H9 (cell line): ENCODE results near the gene RUNDC3A. TPM values are rescaled to one million over a fixed set of nuclear protein-coding genes. Genes with fewer than 3 reads are reported as not detected.
A peak's percentile ranks its signal among the peaks of the same experiment; 100 is the strongest.

Experiments
- DNase-seq: peaks from one replicate; pipeline ENCODE4 v3.0.0-alpha.2; 2017
- H2AFZ ChIP-seq: one replicate; pipeline ENCODE4 v1.6.1; 2013; ENCODE audit warnings: mild to moderate bottlenecking, low read length, control low read depth, moderate library complexity
- H2AK5ac ChIP-seq: 2 replicates; pipeline ENCODE4 v1.6.1; 2013; ENCODE audit warnings: low read length, control low read depth, mixed read lengths; ENCODE audit not compliant: insufficient read length
- H2BK120ac ChIP-seq: one replicate; pipeline ENCODE4 v1.6.1; 2013; ENCODE audit warnings: low read depth, mild to moderate bottlenecking, low read length, control low read depth, inconsistent platforms; ENCODE audit not compliant: poor library complexity, severe bottlenecking
- H2BK12ac ChIP-seq: 2 replicates; pipeline ENCODE4 v1.6.1; 2013; ENCODE audit warnings: low read length, control low read depth, mixed read lengths, low read depth; ENCODE audit not compliant: insufficient read length
- H2BK15ac ChIP-seq: 2 replicates; pipeline ENCODE4 v1.6.1; 2013; ENCODE audit warnings: low read depth, low read length, control low read depth
- H2BK20ac ChIP-seq: one replicate; pipeline ENCODE4 v1.6.1; 2013; ENCODE audit warnings: low read depth, mild to moderate bottlenecking, low read length, control low read depth, inconsistent platforms; ENCODE audit not compliant: poor library complexity, severe bottlenecking
- H2BK5ac ChIP-seq: 2 replicates; pipeline ENCODE4 v1.6.1; 2013; ENCODE audit warnings: low read length, control low read depth, mixed read lengths; ENCODE audit not compliant: insufficient read length
- H3K14ac ChIP-seq: 2 replicates; pipeline ENCODE4 v1.6.1; 2013; ENCODE audit warnings: low read length, control low read depth; ENCODE audit not compliant: insufficient read depth
- H3K18ac ChIP-seq: 2 replicates; pipeline ENCODE4 v1.6.1; 2013; ENCODE audit warnings: low read depth, mild to moderate bottlenecking, mixed read lengths, low read length, control low read depth; ENCODE audit not compliant: insufficient read length
- H3K23ac ChIP-seq: 2 replicates; pipeline ENCODE4 v1.6.1; 2013; ENCODE audit warnings: low read length, control low read depth, mixed read lengths, low read depth; ENCODE audit not compliant: insufficient read length
- H3K23me2 ChIP-seq: 2 replicates; pipeline ENCODE4 v1.6.1; 2013; ENCODE audit warnings: low read depth, mild to moderate bottlenecking, mixed read lengths, low read length, control low read depth; ENCODE audit not compliant: insufficient read length, poor library complexity, severe bottlenecking
- H3K27ac ChIP-seq: 2 replicates; pipeline ENCODE4 v1.5.1; 2013; ENCODE audit warnings: low read length, control low read depth, mixed read lengths, low read depth; ENCODE audit not compliant: insufficient read length
- H3K27me3 ChIP-seq: 2 replicates; pipeline ENCODE4 v1.6.1; 2013; ENCODE audit warnings: low read length, control low read depth, inconsistent platforms; ENCODE audit not compliant: insufficient read depth
- H3K4ac ChIP-seq: 2 replicates; pipeline ENCODE4 v1.6.1; 2013; ENCODE audit warnings: low read depth, mild to moderate bottlenecking, control low read depth, inconsistent platforms, low read length, moderate library complexity
- H3K4me1 ChIP-seq: 2 replicates; pipeline ENCODE4 v1.6.1; 2013; ENCODE audit warnings: low read length, control low read depth, inconsistent platforms; ENCODE audit not compliant: insufficient read depth
- H3K4me2 ChIP-seq: 2 replicates; pipeline ENCODE4 v1.6.1; 2013; ENCODE audit warnings: low read length, control low read depth, mixed read lengths; ENCODE audit not compliant: insufficient read length, insufficient read depth
- H3K56ac ChIP-seq: 2 replicates; pipeline ENCODE4 v1.6.1; 2013; ENCODE audit warnings: low read depth, mild to moderate bottlenecking, mixed read lengths, low read length, control low read depth; ENCODE audit not compliant: insufficient read length
- H3K79me1 ChIP-seq: 2 replicates; pipeline ENCODE4 v1.6.1; 2013; ENCODE audit warnings: low read depth, mild to moderate bottlenecking, moderate library complexity, low read length, control low read depth, inconsistent platforms; ENCODE audit not compliant: insufficient read depth, poor library complexity, severe bottlenecking
- H3K79me2 ChIP-seq: 2 replicates; pipeline ENCODE4 v1.6.1; 2013; ENCODE audit warnings: low read length, control low read depth, inconsistent platforms; ENCODE audit not compliant: insufficient read depth
- H3K9ac ChIP-seq: 2 replicates; pipeline ENCODE4 v1.6.1; 2013; ENCODE audit warnings: low read length, control low read depth, mixed read lengths; ENCODE audit not compliant: insufficient read length; ENCODE audit errors: extremely low read depth
- H3K9me3 ChIP-seq: one replicate; pipeline ENCODE4 v1.6.1; 2013; ENCODE audit warnings: low read depth, low read length, inconsistent platforms; ENCODE audit not compliant: control insufficient read depth
- H3T11ph ChIP-seq: one replicate; pipeline ENCODE4 v1.6.1; 2013; ENCODE audit warnings: mild to moderate bottlenecking, low read length, control low read depth, inconsistent platforms
- H4K20me1 ChIP-seq: one replicate; pipeline ENCODE4 v1.6.1; 2013; ENCODE audit not compliant: control insufficient read depth, insufficient read length, insufficient read depth
- H4K5ac ChIP-seq: 2 replicates; pipeline ENCODE4 v1.6.1; 2013; ENCODE audit warnings: low read depth, mild to moderate bottlenecking, mixed read lengths, low read length, control low read depth; ENCODE audit not compliant: insufficient read length
- H4K8ac ChIP-seq: replicated peaks from 2 replicates; pipeline ENCODE4 v1.6.1; 2013; ENCODE audit warnings: low read length, control low read depth, mixed read lengths, low read depth; ENCODE audit not compliant: insufficient read length
- H4K91ac ChIP-seq: 2 replicates; pipeline ENCODE4 v1.6.1; 2013; ENCODE audit warnings: low read depth, mild to moderate bottlenecking, moderate library complexity, mixed read lengths, low read length, control low read depth; ENCODE audit not compliant: insufficient read length
- H3K27ac Mint-ChIP-seq, 3 experiments: 2 replicates in 2 of 3; 3 replicates in 1 of 3; pipeline ENCODE4 v1.8.0; 2020 to 2021; ENCODE audit warnings: mixed read lengths in 3 of 3, mild to moderate bottlenecking in 1 of 3, moderate library complexity in 1 of 3
- H3K27me3 Mint-ChIP-seq: 2 replicates; pipeline ENCODE4 v1.8.0; 2021; ENCODE audit warnings: low read depth, mild to moderate bottlenecking, moderate library complexity, mixed read lengths
- H3K36me3 Mint-ChIP-seq, 3 experiments: 2 replicates in 2 of 3; 3 replicates in 1 of 3; pipeline ENCODE4 v1.8.0; 2020 to 2021; ENCODE audit warnings: low read depth in 3 of 3, mixed read lengths in 3 of 3; ENCODE audit not compliant: insufficient read depth in 1 of 3
- H3K4me1 Mint-ChIP-seq, 2 experiments: 2 replicates each; pipeline ENCODE4 v1.8.0; 2020; ENCODE audit warnings: mixed read lengths in 2 of 2
- H3K4me3 Mint-ChIP-seq, 2 experiments: 2 replicates in 1 of 2; 3 replicates in 1 of 2; pipeline ENCODE4 v1.8.0; 2020 to 2021; ENCODE audit warnings: mild to moderate bottlenecking in 2 of 2, mixed read lengths in 2 of 2, moderate library complexity in 1 of 2
- H3K9me3 Mint-ChIP-seq, 2 experiments: 2 replicates in 1 of 2; 3 replicates in 1 of 2; pipeline ENCODE4 v1.8.0; 2020; ENCODE audit warnings: mild to moderate bottlenecking in 2 of 2, mixed read lengths in 2 of 2, moderate library complexity in 1 of 2
- CTCF ChIP-seq: fragments of 200-600 bp; sonication (generic); conservative IDR thresholded peaks from 3 replicates; pipeline ENCODE4 v1.8.0; 2021; ENCODE audit warnings: antibody characterized with exemption, mild to moderate bottlenecking
- WGBS: extraction: QIAGEN DNeasy Blood & Tissue Kit; methylation state at CpG from one replicate; pipeline ENCODE4 v1.1.7; 2013; ENCODE audit warnings: missing lambda C conversion rate, low lambda C conversion rate, mixed read lengths; ENCODE audit not compliant: insufficient read length; ENCODE audit errors: extremely low coverage; 5-methylcytosine and 5-hydroxymethylcytosine counted together
- total RNA-seq: library from RNA; stranded (reverse); gene quantifications from 2 replicates; pipeline ENCODE4 v1.2.1, GENCODE V29; 2021

The RUNDC3A gene
- total RNA-seq, 1 experiment from 2014 or later = 3.8 TPM

- H3T11ph ChIP-seq = no peak overlapping the region
- H2AK5ac ChIP-seq = no peak overlapping the region
- peaks cover 7% of the 10 kb centered on the region; the same call in 1 of the 2 replicates for H3K4me1 ChIP-seq
- H3K23me2 ChIP-seq = peaks cover 9% of the 10 kb centered on the region
- H4K8ac ChIP-seq = no peak overlapping the region
- no peak overlapping the region for H3K23ac ChIP-seq
- 0 out of 7 replicates have a peak, but pooled peaks cover 0 to 2% (median 0%) of the 10 kb centered on the region in 3 experiments for H3K36me3 Mint-ChIP-seq
- H2AFZ ChIP-seq = no peak overlapping the region
- no peak overlapping the region for H2BK120ac ChIP-seq
- H2BK20ac ChIP-seq = no peak overlapping the region
- no peak overlapping the region for H3K27ac ChIP-seq
- no peaks in the 10 kb centered on the region for H3K9me3 Mint-ChIP-seq
- WGBS = no CpG with 5 or more reads among the region's 5 CpGs
- no peak overlapping the region for H4K5ac ChIP-seq
- no peak overlapping the region for H2BK15ac ChIP-seq
- no peaks in the 10 kb centered on the region for H3K79me1 ChIP-seq
- no peak overlapping the region for H3K56ac ChIP-seq
- peaks cover 34% of the 10 kb centered on the region for H3K27me3 Mint-ChIP-seq
- 0 out of 3 replicates have a peak, but pooled peaks have one; percentile 18 for TF ChIP-seq CTCF
- no peak overlapping the region for H3K14ac ChIP-seq
- H3K27me3 ChIP-seq = peaks cover 5% of the 10 kb centered on the region; the same call in 1 of the 2 replicates
- no peak overlapping the region for H3K4ac ChIP-seq
- H3K4me1 Mint-ChIP-seq = peaks cover 34 to 49% of the 10 kb centered on the region in 2 experiments
- peak; percentile 69 for DNase-seq
- peak overlapping the region; percentile 50 to 81 for H3K4me3 Mint-ChIP-seq
- H3K79me2 ChIP-seq = no peaks in the 10 kb centered on the region
- H4K91ac ChIP-seq = no peak overlapping the region
- no peak overlapping the region for H2BK12ac ChIP-seq
- no peaks in the 10 kb centered on the region for H4K20me1 ChIP-seq
- peak overlapping the region; percentile 65 for H3K4me2 ChIP-seq
- H3K18ac ChIP-seq = no peak overlapping the region
- H2BK5ac ChIP-seq = no peak overlapping the region
- no peaks in the 10 kb centered on the region for H3K9me3 ChIP-seq
- no peak overlapping the region for H3K27ac Mint-ChIP-seq
- H3K9ac ChIP-seq = no peak overlapping the region
These were observed 1.1 kb downstream of the RUNDC3A start for GRCh38 chr17:44309472-44309871.
